H9 (cell line): ENCODE measurements around the gene MSH6. TPM values are rescaled to one million over a fixed set of nuclear protein-coding genes. Genes with fewer than 3 reads are reported as not detected.

Experiments
- DNase-seq: peaks from one replicate; pipeline ENCODE4 v3.0.0-alpha.2; 2017
- H2AFZ ChIP-seq: one replicate; pipeline ENCODE4 v1.6.1; 2013; ENCODE audit warnings: mild to moderate bottlenecking, low read length, control low read depth, moderate library complexity
- H2AK5ac ChIP-seq: 2 replicates; pipeline ENCODE4 v1.6.1; 2013; ENCODE audit warnings: low read length, control low read depth, mixed read lengths; ENCODE audit not compliant: insufficient read length
- H2BK120ac ChIP-seq: one replicate; pipeline ENCODE4 v1.6.1; 2013; ENCODE audit warnings: low read depth, mild to moderate bottlenecking, low read length, control low read depth, inconsistent platforms; ENCODE audit not compliant: poor library complexity, severe bottlenecking
- H2BK12ac ChIP-seq: 2 replicates; pipeline ENCODE4 v1.6.1; 2013; ENCODE audit warnings: low read length, control low read depth, mixed read lengths, low read depth; ENCODE audit not compliant: insufficient read length
- H2BK15ac ChIP-seq: 2 replicates; pipeline ENCODE4 v1.6.1; 2013; ENCODE audit warnings: low read depth, low read length, control low read depth
- H2BK20ac ChIP-seq: one replicate; pipeline ENCODE4 v1.6.1; 2013; ENCODE audit warnings: low read depth, mild to moderate bottlenecking, low read length, control low read depth, inconsistent platforms; ENCODE audit not compliant: poor library complexity, severe bottlenecking
- H2BK5ac ChIP-seq: 2 replicates; pipeline ENCODE4 v1.6.1; 2013; ENCODE audit warnings: low read length, control low read depth, mixed read lengths; ENCODE audit not compliant: insufficient read length
- H3K14ac ChIP-seq: 2 replicates; pipeline ENCODE4 v1.6.1; 2013; ENCODE audit warnings: low read length, control low read depth; ENCODE audit not compliant: insufficient read depth
- H3K18ac ChIP-seq: 2 replicates; pipeline ENCODE4 v1.6.1; 2013; ENCODE audit warnings: low read depth, mild to moderate bottlenecking, mixed read lengths, low read length, control low read depth; ENCODE audit not compliant: insufficient read length
- H3K23ac ChIP-seq: 2 replicates; pipeline ENCODE4 v1.6.1; 2013; ENCODE audit warnings: low read length, control low read depth, mixed read lengths, low read depth; ENCODE audit not compliant: insufficient read length
- H3K23me2 ChIP-seq: 2 replicates; pipeline ENCODE4 v1.6.1; 2013; ENCODE audit warnings: low read depth, mild to moderate bottlenecking, mixed read lengths, low read length, control low read depth; ENCODE audit not compliant: insufficient read length, poor library complexity, severe bottlenecking
- H3K27ac ChIP-seq: 2 replicates; pipeline ENCODE4 v1.5.1; 2013; ENCODE audit warnings: low read length, control low read depth, mixed read lengths, low read depth; ENCODE audit not compliant: insufficient read length
- H3K27me3 ChIP-seq: 2 replicates; pipeline ENCODE4 v1.6.1; 2013; ENCODE audit warnings: low read length, control low read depth, inconsistent platforms; ENCODE audit not compliant: insufficient read depth
- H3K4ac ChIP-seq: 2 replicates; pipeline ENCODE4 v1.6.1; 2013; ENCODE audit warnings: low read depth, mild to moderate bottlenecking, control low read depth, inconsistent platforms, low read length, moderate library complexity
- H3K4me1 ChIP-seq: 2 replicates; pipeline ENCODE4 v1.6.1; 2013; ENCODE audit warnings: low read length, control low read depth, inconsistent platforms; ENCODE audit not compliant: insufficient read depth
- H3K4me2 ChIP-seq: 2 replicates; pipeline ENCODE4 v1.6.1; 2013; ENCODE audit warnings: low read length, control low read depth, mixed read lengths; ENCODE audit not compliant: insufficient read length, insufficient read depth
- H3K56ac ChIP-seq: 2 replicates; pipeline ENCODE4 v1.6.1; 2013; ENCODE audit warnings: low read depth, mild to moderate bottlenecking, mixed read lengths, low read length, control low read depth; ENCODE audit not compliant: insufficient read length
- H3K79me1 ChIP-seq: 2 replicates; pipeline ENCODE4 v1.6.1; 2013; ENCODE audit warnings: low read depth, mild to moderate bottlenecking, moderate library complexity, low read length, control low read depth, inconsistent platforms; ENCODE audit not compliant: insufficient read depth, poor library complexity, severe bottlenecking
- H3K79me2 ChIP-seq: 2 replicates; pipeline ENCODE4 v1.6.1; 2013; ENCODE audit warnings: low read length, control low read depth, inconsistent platforms; ENCODE audit not compliant: insufficient read depth
- H3K9ac ChIP-seq: 2 replicates; pipeline ENCODE4 v1.6.1; 2013; ENCODE audit warnings: low read length, control low read depth, mixed read lengths; ENCODE audit not compliant: insufficient read length; ENCODE audit errors: extremely low read depth
- H3K9me3 ChIP-seq: one replicate; pipeline ENCODE4 v1.6.1; 2013; ENCODE audit warnings: low read depth, low read length, inconsistent platforms; ENCODE audit not compliant: control insufficient read depth
- H3T11ph ChIP-seq: one replicate; pipeline ENCODE4 v1.6.1; 2013; ENCODE audit warnings: mild to moderate bottlenecking, low read length, control low read depth, inconsistent platforms
- H4K20me1 ChIP-seq: one replicate; pipeline ENCODE4 v1.6.1; 2013; ENCODE audit not compliant: control insufficient read depth, insufficient read length, insufficient read depth
- H4K5ac ChIP-seq: 2 replicates; pipeline ENCODE4 v1.6.1; 2013; ENCODE audit warnings: low read depth, mild to moderate bottlenecking, mixed read lengths, low read length, control low read depth; ENCODE audit not compliant: insufficient read length
- H4K8ac ChIP-seq: replicated peaks from 2 replicates; pipeline ENCODE4 v1.6.1; 2013; ENCODE audit warnings: low read length, control low read depth, mixed read lengths, low read depth; ENCODE audit not compliant: insufficient read length
- H4K91ac ChIP-seq: 2 replicates; pipeline ENCODE4 v1.6.1; 2013; ENCODE audit warnings: low read depth, mild to moderate bottlenecking, moderate library complexity, mixed read lengths, low read length, control low read depth; ENCODE audit not compliant: insufficient read length
- H3K27ac Mint-ChIP-seq, 3 experiments: 2 replicates in 2 of 3; 3 replicates in 1 of 3; pipeline ENCODE4 v1.8.0; 2020 to 2021; ENCODE audit warnings: mixed read lengths in 3 of 3, mild to moderate bottlenecking in 1 of 3, moderate library complexity in 1 of 3
- H3K27me3 Mint-ChIP-seq: 2 replicates; pipeline ENCODE4 v1.8.0; 2021; ENCODE audit warnings: low read depth, mild to moderate bottlenecking, moderate library complexity, mixed read lengths
- H3K36me3 Mint-ChIP-seq, 3 experiments: 2 replicates in 2 of 3; 3 replicates in 1 of 3; pipeline ENCODE4 v1.8.0; 2020 to 2021; ENCODE audit warnings: low read depth in 3 of 3, mixed read lengths in 3 of 3; ENCODE audit not compliant: insufficient read depth in 1 of 3
- H3K4me1 Mint-ChIP-seq, 2 experiments: 2 replicates each; pipeline ENCODE4 v1.8.0; 2020; ENCODE audit warnings: mixed read lengths in 2 of 2
- H3K4me3 Mint-ChIP-seq, 2 experiments: 2 replicates in 1 of 2; 3 replicates in 1 of 2; pipeline ENCODE4 v1.8.0; 2020 to 2021; ENCODE audit warnings: mild to moderate bottlenecking in 2 of 2, mixed read lengths in 2 of 2, moderate library complexity in 1 of 2
- H3K9me3 Mint-ChIP-seq, 2 experiments: 2 replicates in 1 of 2; 3 replicates in 1 of 2; pipeline ENCODE4 v1.8.0; 2020; ENCODE audit warnings: mild to moderate bottlenecking in 2 of 2, mixed read lengths in 2 of 2, moderate library complexity in 1 of 2
- total RNA-seq: library from RNA; stranded (reverse); gene quantifications from 2 replicates; pipeline ENCODE4 v1.2.1, GENCODE V29; 2021
- TF ChIP-seq, protein P1 (sequence below): fragments of 200-600 bp; sonication (generic); conservative IDR thresholded peaks from 3 replicates; pipeline ENCODE4 v1.8.0; 2021; ENCODE audit warnings: antibody characterized with exemption, mild to moderate bottlenecking

Gene MSH6
- total RNA-seq, 1 experiment from 2014 or later, result 303 TPM

DNA sequence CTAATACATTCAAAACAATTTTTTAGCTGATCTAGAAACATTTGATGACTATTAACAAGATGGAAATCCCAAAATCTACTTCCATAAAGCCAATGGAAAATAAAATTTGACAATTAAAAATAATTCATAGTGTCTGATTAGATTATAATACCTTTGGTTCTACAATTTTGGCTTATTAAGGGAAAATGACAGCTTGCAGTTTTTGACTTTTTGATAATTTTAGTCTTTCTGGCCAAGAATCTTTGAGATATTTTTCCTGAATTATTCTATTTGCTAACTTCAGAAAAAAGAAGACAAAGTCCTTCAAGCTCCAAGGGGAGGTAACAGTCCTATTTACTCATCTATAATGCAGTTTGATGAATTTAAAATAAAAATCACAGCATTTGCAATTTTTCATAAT is 39.6 kb downstream of the MSH6 start:
- no peaks in the 10 kb centered on the region for H3K4me1 ChIP-seq
- DNase-seq, result no peak
- H4K91ac ChIP-seq, result no peak overlapping the region
- no peak overlapping the region for H2AFZ ChIP-seq
- TF ChIP-seq, protein P1, sequence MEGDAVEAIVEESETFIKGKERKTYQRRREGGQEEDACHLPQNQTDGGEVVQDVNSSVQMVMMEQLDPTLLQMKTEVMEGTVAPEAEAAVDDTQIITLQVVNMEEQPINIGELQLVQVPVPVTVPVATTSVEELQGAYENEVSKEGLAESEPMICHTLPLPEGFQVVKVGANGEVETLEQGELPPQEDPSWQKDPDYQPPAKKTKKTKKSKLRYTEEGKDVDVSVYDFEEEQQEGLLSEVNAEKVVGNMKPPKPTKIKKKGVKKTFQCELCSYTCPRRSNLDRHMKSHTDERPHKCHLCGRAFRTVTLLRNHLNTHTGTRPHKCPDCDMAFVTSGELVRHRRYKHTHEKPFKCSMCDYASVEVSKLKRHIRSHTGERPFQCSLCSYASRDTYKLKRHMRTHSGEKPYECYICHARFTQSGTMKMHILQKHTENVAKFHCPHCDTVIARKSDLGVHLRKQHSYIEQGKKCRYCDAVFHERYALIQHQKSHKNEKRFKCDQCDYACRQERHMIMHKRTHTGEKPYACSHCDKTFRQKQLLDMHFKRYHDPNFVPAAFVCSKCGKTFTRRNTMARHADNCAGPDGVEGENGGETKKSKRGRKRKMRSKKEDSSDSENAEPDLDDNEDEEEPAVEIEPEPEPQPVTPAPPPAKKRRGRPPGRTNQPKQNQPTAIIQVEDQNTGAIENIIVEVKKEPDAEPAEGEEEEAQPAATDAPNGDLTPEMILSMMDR, result no peak
- H2BK5ac ChIP-seq, result no peak overlapping the region
- no peak overlapping the region for H2AK5ac ChIP-seq
- no peaks in the 10 kb centered on the region for H3K79me2 ChIP-seq
- no peak overlapping the region for H3K23ac ChIP-seq
- no peaks in the 10 kb centered on the region for H3K9me3 ChIP-seq
- no peaks in the 10 kb centered on the region; a peak in 1 of 5 replicates for H3K9me3 Mint-ChIP-seq
- H3T11ph ChIP-seq, result no peak overlapping the region
- no peak overlapping the region for H4K8ac ChIP-seq
- H3K56ac ChIP-seq, result no peak overlapping the region
- H3K27ac Mint-ChIP-seq, result no peak overlapping the region
- H3K23me2 ChIP-seq, result no peaks in the 10 kb centered on the region
- no peaks in the 10 kb centered on the region for H3K27me3 ChIP-seq
- no peak overlapping the region for H3K4me2 ChIP-seq
- H2BK12ac ChIP-seq, result no peak overlapping the region
- no peaks in the 10 kb centered on the region for H4K20me1 ChIP-seq
- no peak overlapping the region for H3K9ac ChIP-seq
- no peak overlapping the region for H2BK120ac ChIP-seq
- no peak overlapping the region for H3K4ac ChIP-seq
- H4K5ac ChIP-seq, result no peak overlapping the region
- H3K4me3 Mint-ChIP-seq, result no peak overlapping the region
- no peak overlapping the region for H3K18ac ChIP-seq
- H3K27ac ChIP-seq, result no peak overlapping the region
- no peaks in the 10 kb centered on the region for H3K4me1 Mint-ChIP-seq
- no peaks in the 10 kb centered on the region for H3K79me1 ChIP-seq
- no peaks in the 10 kb centered on the region for H3K27me3 Mint-ChIP-seq
- H3K14ac ChIP-seq, result no peak overlapping the region
- peaks cover 24 to 73% (median 57%) of the 10 kb centered on the region in 3 experiments for H3K36me3 Mint-ChIP-seq
- no peak overlapping the region for H2BK15ac ChIP-seq
- H2BK20ac ChIP-seq, result no peak overlapping the region
